GM12872 (cell line): ENCODE data around the gene POPDC2.

Experiments used
- TF ChIP-seq, protein P1 (sequence below): IDR thresholded peaks from 3 replicates; pipeline ENCODE4 v1.5.1; 2011; ENCODE audit warnings: low read depth, mild to moderate bottlenecking, low read length, moderate library complexity; ENCODE audit not compliant: insufficient read depth

POPDC2 gene

DNA sequence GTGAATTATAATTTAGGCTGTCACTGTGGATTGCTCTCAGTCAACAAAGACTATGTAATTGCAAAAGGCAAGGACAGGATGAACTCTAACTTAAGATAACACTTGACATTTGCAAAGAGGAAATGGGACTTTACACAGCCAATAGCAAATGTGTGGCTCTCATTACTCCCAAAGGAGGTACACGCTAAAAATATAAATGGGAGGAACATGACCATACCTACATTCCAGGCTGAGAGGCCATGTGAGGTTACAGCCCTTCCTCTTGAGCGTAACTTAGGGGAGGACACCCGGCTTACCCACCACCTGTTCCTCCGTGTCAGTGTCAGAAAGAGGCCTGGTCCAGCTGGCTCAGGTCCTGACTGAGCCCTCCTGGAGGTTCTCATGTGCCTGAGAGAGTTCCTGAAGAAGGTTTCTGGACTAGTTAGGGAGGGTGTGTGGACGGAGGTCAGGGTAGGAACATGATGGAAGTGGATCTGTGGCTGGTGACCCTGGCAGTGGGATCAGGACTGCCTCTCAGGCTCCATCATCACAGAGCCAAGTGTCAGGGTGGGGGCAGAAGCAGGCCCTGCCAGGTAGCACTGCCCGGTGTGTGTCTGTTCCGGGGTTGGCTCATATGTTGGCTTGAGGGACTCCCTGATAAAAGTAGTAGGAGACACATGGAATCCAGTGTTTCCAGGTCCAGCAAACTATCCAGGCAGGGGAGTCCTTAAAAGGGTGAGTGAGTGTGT, 7.9 kb downstream of the POPDC2 start:
- TF ChIP-seq, protein P1, sequence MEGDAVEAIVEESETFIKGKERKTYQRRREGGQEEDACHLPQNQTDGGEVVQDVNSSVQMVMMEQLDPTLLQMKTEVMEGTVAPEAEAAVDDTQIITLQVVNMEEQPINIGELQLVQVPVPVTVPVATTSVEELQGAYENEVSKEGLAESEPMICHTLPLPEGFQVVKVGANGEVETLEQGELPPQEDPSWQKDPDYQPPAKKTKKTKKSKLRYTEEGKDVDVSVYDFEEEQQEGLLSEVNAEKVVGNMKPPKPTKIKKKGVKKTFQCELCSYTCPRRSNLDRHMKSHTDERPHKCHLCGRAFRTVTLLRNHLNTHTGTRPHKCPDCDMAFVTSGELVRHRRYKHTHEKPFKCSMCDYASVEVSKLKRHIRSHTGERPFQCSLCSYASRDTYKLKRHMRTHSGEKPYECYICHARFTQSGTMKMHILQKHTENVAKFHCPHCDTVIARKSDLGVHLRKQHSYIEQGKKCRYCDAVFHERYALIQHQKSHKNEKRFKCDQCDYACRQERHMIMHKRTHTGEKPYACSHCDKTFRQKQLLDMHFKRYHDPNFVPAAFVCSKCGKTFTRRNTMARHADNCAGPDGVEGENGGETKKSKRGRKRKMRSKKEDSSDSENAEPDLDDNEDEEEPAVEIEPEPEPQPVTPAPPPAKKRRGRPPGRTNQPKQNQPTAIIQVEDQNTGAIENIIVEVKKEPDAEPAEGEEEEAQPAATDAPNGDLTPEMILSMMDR = no peak

DNA sequence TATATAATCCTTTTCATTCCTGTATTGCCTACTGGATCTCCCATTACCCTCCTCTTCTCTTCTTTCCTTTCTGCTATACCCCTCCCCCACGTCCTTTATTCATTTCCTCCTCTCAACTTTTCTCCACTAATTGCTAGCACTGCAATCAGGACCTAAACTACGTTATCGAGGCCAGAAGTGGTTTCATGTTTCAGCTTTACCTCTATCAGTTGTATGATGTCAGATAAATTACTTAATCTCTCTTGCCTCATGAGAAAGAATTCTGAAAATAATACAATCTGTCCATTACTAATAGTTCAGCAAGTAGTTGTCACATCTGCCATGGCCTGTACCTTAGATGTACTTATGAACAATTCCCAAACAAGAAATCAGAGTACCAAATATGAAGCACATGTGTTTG, 10.6 kb downstream of the POPDC2 start:
- TF ChIP-seq, protein P1 = no peak

DNA sequence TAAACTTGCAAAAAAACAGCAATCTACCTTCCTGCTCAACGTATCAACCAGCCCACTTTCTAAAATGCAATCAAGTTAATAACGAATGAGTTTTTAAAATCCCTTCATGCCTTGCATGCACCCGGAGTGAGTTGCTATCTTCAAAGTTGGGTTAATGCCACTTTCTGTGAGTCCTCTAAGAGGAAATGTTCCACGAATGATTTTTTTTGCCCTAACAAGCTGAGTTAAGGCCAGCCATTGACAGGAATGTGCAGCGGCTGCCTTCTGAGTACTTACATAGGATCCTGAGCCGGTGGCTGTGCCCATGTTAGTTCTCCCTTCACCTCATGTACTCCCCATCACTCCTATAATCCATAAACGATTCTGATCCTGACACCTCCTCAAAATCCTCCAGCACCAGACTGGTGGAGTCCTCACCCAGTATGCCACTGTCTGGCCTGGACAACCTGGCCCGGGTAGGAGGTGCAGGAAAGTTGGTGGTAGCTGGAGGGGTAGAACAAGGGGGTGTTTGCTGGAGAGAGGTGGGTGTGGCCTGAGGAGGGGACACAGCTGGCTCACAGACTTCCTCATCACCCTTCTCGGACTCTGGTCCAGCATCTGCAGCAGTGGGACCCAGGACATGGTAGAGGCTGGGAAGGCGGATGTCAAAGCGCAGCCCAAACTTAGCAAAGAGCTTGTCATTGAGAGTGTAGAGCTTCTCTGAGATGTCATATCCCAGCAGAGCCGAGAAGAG, 12.4 kb downstream of the POPDC2 start:
- TF ChIP-seq, protein P1 = no peak

DNA sequence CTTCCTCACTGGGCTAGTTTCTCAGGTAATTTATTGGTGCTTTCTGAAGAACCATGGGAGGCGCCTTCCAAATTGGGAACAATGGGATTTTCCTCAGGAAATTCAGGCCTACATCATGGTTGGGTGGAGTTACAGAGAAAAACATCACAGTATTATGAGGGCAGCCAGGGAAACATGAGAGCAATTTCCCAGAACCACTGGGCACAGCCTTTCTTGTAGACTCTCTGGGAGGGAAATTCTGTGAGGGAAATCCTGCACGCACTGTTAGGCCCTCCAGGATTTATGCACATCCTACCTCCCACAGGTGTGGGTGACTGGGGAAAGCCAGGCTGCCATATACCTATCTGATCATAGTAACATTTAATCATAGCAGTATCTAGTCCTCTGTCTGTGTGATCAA, 13.2 kb downstream of the POPDC2 start:
- TF ChIP-seq, protein P1 = no peak

DNA sequence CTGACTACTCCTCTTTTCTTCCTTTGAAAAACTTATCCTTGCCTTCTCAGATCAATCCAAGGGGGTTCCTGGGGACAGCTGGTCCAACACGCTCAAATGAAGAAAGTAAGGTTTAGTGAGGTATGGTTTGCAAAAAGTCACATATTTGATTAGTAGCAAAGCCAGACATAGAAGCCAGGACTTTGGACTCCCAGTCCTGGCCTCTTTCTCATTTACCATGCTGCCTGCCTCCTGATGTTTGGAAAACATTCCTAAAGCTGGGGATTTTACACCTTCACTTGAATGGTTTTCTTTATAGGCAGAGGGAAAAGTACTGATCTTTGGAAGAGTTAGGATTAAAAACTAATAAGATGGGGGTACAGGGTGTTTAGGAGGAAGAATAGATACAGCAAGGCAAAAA, 14.6 kb downstream of the POPDC2 start:
- TF ChIP-seq, protein P1 = no peak

DNA sequence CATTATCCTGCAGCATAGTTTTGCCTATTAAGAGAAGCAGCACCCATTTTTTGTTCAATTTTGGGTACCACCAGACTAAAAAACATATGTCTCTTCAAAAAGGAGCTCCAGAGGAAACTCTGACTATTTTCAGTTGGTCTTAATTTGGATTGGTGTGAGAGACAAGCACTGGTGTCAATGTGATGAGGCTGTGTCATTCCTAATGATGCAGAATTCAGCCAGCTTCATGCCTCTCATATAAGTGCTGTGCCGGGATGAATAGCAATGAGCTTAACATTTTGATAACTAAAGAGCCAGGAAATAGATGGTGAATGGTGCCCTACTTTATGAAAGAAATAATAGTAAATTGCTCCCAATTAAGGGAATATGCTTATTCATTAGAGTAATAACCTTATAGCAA, 15.9 kb downstream of the POPDC2 start:
- TF ChIP-seq, protein P1 = no peak

DNA sequence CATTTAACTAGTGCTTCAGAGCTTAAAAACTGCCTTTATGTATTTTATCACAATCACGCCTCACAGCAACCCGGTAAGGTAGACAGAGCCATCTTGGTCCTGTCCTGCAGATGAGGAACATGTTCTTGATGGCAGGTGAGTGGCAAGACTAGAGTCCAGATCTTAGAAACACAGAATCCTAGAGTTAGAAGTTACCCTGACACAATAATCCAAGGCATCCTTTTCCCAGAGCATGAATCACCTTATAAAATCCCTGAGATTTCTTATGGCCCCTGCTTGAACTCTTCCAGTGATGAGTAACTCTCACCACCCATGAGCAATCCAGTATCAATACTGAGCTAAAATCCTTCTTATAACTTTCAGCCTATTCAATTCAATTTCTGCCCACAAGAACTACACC, 16.9 kb downstream of the POPDC2 start:
- TF ChIP-seq, protein P1 = no peak
